HCT116 (cell line): ENCODE measurements around the gene MRPL11. TPM values are rescaled to one million over a fixed set of nuclear protein-coding genes. Genes with fewer than 3 reads are reported as not detected.

Experiments used
- ATAC-seq: fragments of 200-7000 bp; cut with Tn5 transposase; 2 replicates; pipeline ENCODE4 v1.9.1; 2020; ENCODE audit warnings: mild to moderate bottlenecking, moderate library complexity
- BruUV-seq: library from RNA; stranded (reverse); fragments of 400-500 nt; replicated peaks from 2 replicates; lab custom pipeline; 2021; lab: Mats Ljungman, UMichigan
- CTCF ChIA-PET: fragments of 300-600 bp; sonication (Branson Sonifier 250); formaldehyde crosslinking; loops from one replicate; lab custom pipeline; 2021; ENCODE audit warnings: antibody characterized with exemption; lab: Charles Lee
- POLR2A ChIA-PET: fragments of 300-600, 350-600 bp; sonication (Branson Sonifier 250); formaldehyde crosslinking; loops from one replicate; lab custom pipeline; 2021; ENCODE audit warnings: antibody characterized with exemption; lab: Charles Lee
- RAD21 ChIA-PET, 2 experiments: fragments of 300-600 bp; sonication (Branson Sonifier 250); formaldehyde crosslinking; loops; one replicate each; lab custom pipeline; 2023; ENCODE audit warnings: low total read pairs in 2 of 2; ENCODE audit not compliant: uncharacterized antibody in 2 of 2, unreplicated experiment in 2 of 2, low non-redundant PET in 1 of 2; lab: Charles Lee
- DNase-seq: peaks from one replicate; pipeline ENCODE4 v3.0.0-alpha.2; 2010; ENCODE audit warnings: low read depth, low spot score
- H2AFZ ChIP-seq: fragments of 200-600 bp; shearing (Covaris generic), sonication (generic); 2 replicates; pipeline ENCODE4 v1.6.1; 2017; ENCODE audit warnings: low read depth, mixed run types, mixed read lengths, antibody characterized with exemption, low read length; ENCODE audit not compliant: poor library complexity, severe bottlenecking
- H3K27ac ChIP-seq: 2 replicates; pipeline ENCODE4 v1.5.1; 2012; ENCODE audit warnings: low read depth, low read length
- H3K27me3 ChIP-seq: fragments of 200-600 bp; sonication (generic); 2 replicates; pipeline ENCODE4 v1.6.1; 2016; ENCODE audit warnings: mixed run types, low read length, mixed read lengths; ENCODE audit not compliant: insufficient read depth
- H3K36me3 ChIP-seq, 2 experiments: fragments of 200-500 bp in 1 of 2; fragments of 200-600 bp in 1 of 2; sonication (Bioruptor generic) in 1 of 2; sonication (generic) in 1 of 2; 2 replicates each; pipeline versions ENCODE4 v1.5.1 to v1.6.1; 2014 to 2016; ENCODE audit warnings: low read length in 2 of 2, inconsistent platforms in 1 of 2, mixed read lengths in 1 of 2, mixed run types in 1 of 2; ENCODE audit not compliant: insufficient read depth in 2 of 2, control insufficient read depth in 1 of 2
- H3K4me1 ChIP-seq, 2 experiments: fragments of 200-600 bp in 1 of 2; sonication (generic) in 1 of 2; 2 replicates each; pipeline versions ENCODE4 v1.5.1 to v1.6.1; 2012 to 2017; ENCODE audit warnings: low read length in 2 of 2, inconsistent platforms in 1 of 2, mild to moderate bottlenecking in 1 of 2, mixed read lengths in 1 of 2, mixed run types in 1 of 2, moderate library complexity in 1 of 2; ENCODE audit not compliant: insufficient read depth in 2 of 2, control insufficient read depth in 1 of 2
- H3K4me2 ChIP-seq: fragments of 200-600 bp; sonication (generic); 2 replicates; pipeline ENCODE4 v1.6.1; 2017; ENCODE audit warnings: mixed run types, low read length, mixed read lengths
- H3K4me3 ChIP-seq, 2 experiments: fragments of 200-600 bp in 1 of 2; sonication (generic) in 1 of 2; replicated peaks in 1 of 2; 2 replicates each; pipeline ENCODE4 v1.5.1; 2011 to 2016; ENCODE audit warnings: low read length in 2 of 2, control low read depth in 1 of 2, low read depth in 1 of 2, mild to moderate bottlenecking in 1 of 2, mixed read lengths in 1 of 2, mixed run types in 1 of 2
- H3K79me2 ChIP-seq: fragments of 200-600 bp; sonication (generic); 2 replicates; pipeline ENCODE4 v1.6.1; 2017; ENCODE audit warnings: mild to moderate bottlenecking, mixed run types, low read length, moderate library complexity, mixed read lengths; ENCODE audit not compliant: insufficient read depth
- H3K9ac ChIP-seq: fragments of 200-600 bp; sonication (generic); 2 replicates; pipeline ENCODE4 v1.6.1; 2016; ENCODE audit warnings: low read length, mixed read lengths
- H3K9me2 ChIP-seq: fragments of 200-600 bp; sonication (generic), shearing (Covaris generic); 2 replicates; pipeline ENCODE4 v1.6.1; 2017; ENCODE audit warnings: mixed run types, mild to moderate bottlenecking, moderate library complexity; ENCODE audit not compliant: insufficient read depth
- H3K9me3 ChIP-seq, 2 experiments: fragments of 200-500 bp in 1 of 2; fragments of 200-600 bp in 1 of 2; sonication (Bioruptor generic) in 1 of 2; sonication (generic) in 1 of 2; 2 replicates each; pipeline ENCODE4 v1.6.1; 2014 to 2017; ENCODE audit warnings: low read length in 2 of 2, mixed read lengths in 2 of 2, inconsistent platforms in 1 of 2, low read depth in 1 of 2, mild to moderate bottlenecking in 1 of 2, mixed run types in 1 of 2, moderate library complexity in 1 of 2; ENCODE audit not compliant: control insufficient read depth in 1 of 2, insufficient read depth in 1 of 2
- H4K20me1 ChIP-seq: fragments of 200-600 bp; sonication (generic), shearing (Covaris generic); 2 replicates; pipeline ENCODE4 v1.6.1; 2017; ENCODE audit warnings: mixed run types, mild to moderate bottlenecking, moderate library complexity; ENCODE audit not compliant: insufficient read depth
- ELF1 ChIP-seq: IDR thresholded peaks from 2 replicates; pipeline ENCODE4 v1.6.1; 2012; ENCODE audit warnings: low read depth, borderline replicate concordance
- EZH2 ChIP-seq: fragments of 200-600 bp; sonication (generic); IDR thresholded peaks from 2 replicates; pipeline ENCODE4 v1.6.1; 2017; ENCODE audit warnings: antibody characterized with exemption, mixed run types
- JUND ChIP-seq: IDR thresholded peaks from 2 replicates; pipeline ENCODE4 v1.6.1; 2012
- RAD21 ChIP-seq: IDR thresholded peaks from 2 replicates; pipeline ENCODE4 v1.6.1; 2012; ENCODE audit warnings: low read depth, mild to moderate bottlenecking
- SIN3A ChIP-seq: IDR thresholded peaks from 2 replicates; pipeline ENCODE4 v1.6.1; 2012; ENCODE audit warnings: low read depth
- SP1 ChIP-seq: IDR thresholded peaks from 2 replicates; pipeline ENCODE4 v1.6.1; 2012; ENCODE audit warnings: low read depth
- TCF7L2 ChIP-seq: IDR thresholded peaks from 2 replicates; pipeline ENCODE4 v1.7.0; 2011; ENCODE audit warnings: borderline replicate concordance, inconsistent platforms; ENCODE audit not compliant: insufficient read depth, insufficient read length; ENCODE audit errors: extremely low read depth
- ZNF274 ChIP-seq: fragments of 200-500 bp; sonication (Bioruptor generic); IDR thresholded peaks from 2 replicates; pipeline ENCODE4 v1.6.1; 2014; ENCODE audit warnings: mild to moderate bottlenecking, low read depth, low read length, inconsistent platforms
- intact Hi-C: fragments of 100-400 bp; cut with micrococcal nuclease; formaldehyde crosslinking; loops from 2 replicates; pipeline ENCODE4 v1.10.0; 2022
- total RNA-seq: library from RNA; stranded (reverse); gene quantifications from one replicate; pipeline ENCODE4 v1.2.1, GENCODE V29; 2021; ENCODE audit not compliant: unreplicated experiment
- TF ChIP-seq, protein P1 (sequence below), 3 experiments: fragments of 200-600 bp in 1 of 3; sonication (generic) in 1 of 3; IDR thresholded peaks in 2 of 3; conservative IDR thresholded peaks in 1 of 3; 2 replicates each; pipeline ENCODE4 v1.5.1; 2012 to 2017; ENCODE audit warnings: low read depth in 2 of 3, low read length in 2 of 3, antibody characterized with exemption in 1 of 3, borderline replicate concordance in 1 of 3, control low read depth in 1 of 3, mild to moderate bottlenecking in 1 of 3, mixed read lengths in 1 of 3, mixed run types in 1 of 3, moderate library complexity in 1 of 3; ENCODE audit not compliant: insufficient read depth in 1 of 3

MRPL11 gene
- total RNA-seq, 1 experiment from 2014 or later, result 126 TPM

DNA sequence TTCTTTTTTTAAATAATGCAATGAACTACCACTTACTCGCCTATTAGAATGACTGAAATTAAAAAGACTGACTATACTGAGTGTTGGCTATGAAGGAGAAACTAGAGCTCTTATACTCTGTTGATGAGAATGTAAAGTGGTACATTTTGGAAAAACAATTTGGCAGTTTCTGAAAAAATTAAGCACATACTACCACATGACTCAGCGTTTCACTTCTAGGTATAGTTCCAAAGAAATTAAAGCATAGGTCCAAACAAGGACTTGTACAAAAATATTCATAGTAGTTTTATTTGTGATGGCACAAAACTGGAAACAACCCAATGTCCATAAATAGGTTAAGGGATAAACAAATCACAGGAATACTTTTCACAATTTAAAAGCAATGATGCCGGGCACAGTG is 44.7 kb downstream of the MRPL11 start:
- Histone ChIP-seq H3K27me3 (no peaks in the 10 kb centered on the region), H3K36me3 (no peaks in the 10 kb centered on the region), H3K4me2 (no peak overlapping the region), H4K20me1 (no peaks in the 10 kb centered on the region), H3K9me3 (no peaks in the 10 kb centered on the region), H3K27ac (no peak overlapping the region), H3K9me2 (no peaks in the 10 kb centered on the region), H3K4me3 (no peak overlapping the region), H3K79me2 (no peaks in the 10 kb centered on the region), H3K4me1 (peaks cover 0 to 4% of the 10 kb centered on the region in 2 experiments; a peak in 2 of 4 replicates), H2AFZ (no peak overlapping the region), H3K9ac (no peak overlapping the region)
- ChIA-PET POLR2A (no interaction called here), CTCF (interaction anchor here (1.1 kb wide), 1 partner anchor 45 kb away, joined by 3 read pairs; no protein-coding TSS in a partner anchor), RAD21 (no interaction called here)
- BruUV-seq, result no TSS peak
- ATAC-seq, result no peak
- intact Hi-C loops, result no loop called here
- DNase-seq, result no peak
- TF ChIP-seq SIN3A (no peak), ZNF274 (no peak), JUND (no peak), TCF7L2 (no peak), SP1 (no peak), EZH2 (no peak), ELF1 (no peak)
- TF ChIP-seq, protein P1, sequence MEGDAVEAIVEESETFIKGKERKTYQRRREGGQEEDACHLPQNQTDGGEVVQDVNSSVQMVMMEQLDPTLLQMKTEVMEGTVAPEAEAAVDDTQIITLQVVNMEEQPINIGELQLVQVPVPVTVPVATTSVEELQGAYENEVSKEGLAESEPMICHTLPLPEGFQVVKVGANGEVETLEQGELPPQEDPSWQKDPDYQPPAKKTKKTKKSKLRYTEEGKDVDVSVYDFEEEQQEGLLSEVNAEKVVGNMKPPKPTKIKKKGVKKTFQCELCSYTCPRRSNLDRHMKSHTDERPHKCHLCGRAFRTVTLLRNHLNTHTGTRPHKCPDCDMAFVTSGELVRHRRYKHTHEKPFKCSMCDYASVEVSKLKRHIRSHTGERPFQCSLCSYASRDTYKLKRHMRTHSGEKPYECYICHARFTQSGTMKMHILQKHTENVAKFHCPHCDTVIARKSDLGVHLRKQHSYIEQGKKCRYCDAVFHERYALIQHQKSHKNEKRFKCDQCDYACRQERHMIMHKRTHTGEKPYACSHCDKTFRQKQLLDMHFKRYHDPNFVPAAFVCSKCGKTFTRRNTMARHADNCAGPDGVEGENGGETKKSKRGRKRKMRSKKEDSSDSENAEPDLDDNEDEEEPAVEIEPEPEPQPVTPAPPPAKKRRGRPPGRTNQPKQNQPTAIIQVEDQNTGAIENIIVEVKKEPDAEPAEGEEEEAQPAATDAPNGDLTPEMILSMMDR (IDR thresholded peaks at IDR 0.05 in 2 of 3, conservative IDR thresholded peaks at IDR 0.05 in 1 of 3; ENCODE audit: borderline replicate concordance in 1 of 3, insufficient read depth in 1 of 3, low read depth in 2 of 3, low read length in 2 of 3), result no peak

DNA sequence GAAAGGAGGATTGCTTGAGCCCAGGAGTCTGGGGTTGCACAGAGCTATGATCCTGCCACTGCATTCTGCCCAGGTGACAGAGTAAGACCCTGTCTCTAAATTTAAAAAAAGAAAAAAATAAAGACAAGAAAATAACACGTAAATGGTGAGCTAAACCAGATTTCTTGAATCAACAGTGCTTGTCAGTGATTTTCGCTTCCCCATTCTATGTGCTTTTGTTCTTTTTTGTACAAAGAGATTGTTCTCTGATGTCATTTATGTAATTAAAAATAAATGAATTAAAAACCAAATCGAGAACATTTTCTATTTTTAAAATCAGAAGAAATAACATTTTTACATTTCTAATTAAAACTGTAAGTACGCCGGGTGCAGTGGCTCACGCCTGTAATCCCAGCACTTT is 47.3 kb downstream of the MRPL11 start:
- H3K9ac ChIP-seq, result no peak overlapping the region
- BruUV-seq, result no TSS peak
- H3K79me2 ChIP-seq, result no peaks in the 10 kb centered on the region
- H3K27me3 ChIP-seq, result no peaks in the 10 kb centered on the region
- intact Hi-C loops, result no loop called here
- ATAC-seq (no peak), DNase-seq (no peak)
- H4K20me1 ChIP-seq, result no peaks in the 10 kb centered on the region
- no peaks in the 10 kb centered on the region for H3K9me3 ChIP-seq
- TF ChIP-seq RAD21, result no peak
- RAD21 ChIA-PET, result no interaction called here
- POLR2A ChIA-PET, result no interaction called here
- no peak overlapping the region for H3K27ac ChIP-seq
- H2AFZ ChIP-seq, result no peak overlapping the region
- no peaks in the 10 kb centered on the region for H3K9me2 ChIP-seq
- H3K36me3 ChIP-seq, result no peaks in the 10 kb centered on the region
- H3K4me2 ChIP-seq, result no peak overlapping the region
- no peak overlapping the region for H3K4me3 ChIP-seq
- H3K4me1 ChIP-seq, result peaks cover 2 to 13% of the 10 kb centered on the region in 2 experiments; a peak in 3 of 4 replicates
- CTCF ChIA-PET, result interaction anchor here (1.1 to 10.1 kb wide), 2 partner anchors 11 to 79 kb away, joined by 3 to 121 read pairs; no protein-coding TSS in a partner anchor
